AG09319 (cell line): Measurements from ENCODE around the gene PIK3R1.

ENCODE experiments used
- DNase-seq: peaks from one replicate; pipeline ENCODE4 v3.0.0-alpha.2; 2010; ENCODE audit warnings: low read depth; ENCODE audit errors: extremely low read depth
- CTCF ChIP-seq: IDR thresholded peaks from 2 replicates; pipeline ENCODE4 v1.5.1; 2011; ENCODE audit warnings: low read depth, mild to moderate bottlenecking, inconsistent platforms, low read length, moderate library complexity

The PIK3R1 gene

GRCh38 chr5:68266457-68266856 is 50.9 kb downstream of the PIK3R1 start:
- DNase-seq, result no peak
- TF ChIP-seq CTCF, result no peak

GRCh38 chr5:68267066-68267465 is 51.5 kb downstream of the PIK3R1 start:
- TF ChIP-seq CTCF, result no peak
- DNase-seq, result no peak

- no peak for DNase-seq
- no peak for TF ChIP-seq CTCF
Measured at GRCh38 chr5:68268101-68268851, 52.7 kb downstream of the PIK3R1 start.

GRCh38 chr5:68268852-68269130 is 53.2 kb downstream of the PIK3R1 start:
- no peak for DNase-seq
- no peak for TF ChIP-seq CTCF

- no peak for DNase-seq
- TF ChIP-seq CTCF, result no peak
Measured at GRCh38 chr5:68269820-68270219, 54.3 kb downstream of the PIK3R1 start.

- no peak for TF ChIP-seq CTCF
- DNase-seq, result no peak
Measured at GRCh38 chr5:68270399-68270975, 54.9 kb downstream of the PIK3R1 start.

GRCh38 chr5:68271124-68271523 is 55.6 kb downstream of the PIK3R1 start:
- no peak for TF ChIP-seq CTCF
- DNase-seq, result no peak
